KMS-11 (cell line): Measurements from ENCODE around the gene ADAMTS6.

Experiments
- H2AFZ ChIP-seq: fragments of 200-600 bp; sonication (generic); 2 replicates; pipeline ENCODE4 v1.6.1; 2016; ENCODE audit warnings: antibody characterized with exemption, mixed run types, low read depth
- H3K27ac ChIP-seq: fragments of 200-600 bp; sonication (generic); 2 replicates; pipeline ENCODE4 v1.6.1; 2016; ENCODE audit warnings: mild to moderate bottlenecking, mixed run types
- H3K27me3 ChIP-seq: fragments of 200-600 bp; sonication (generic); 2 replicates; pipeline ENCODE4 v1.6.1; 2017; ENCODE audit warnings: mild to moderate bottlenecking, low read depth, mixed run types, moderate library complexity; ENCODE audit not compliant: insufficient read depth
- H3K36me3 ChIP-seq: fragments of 200-600 bp; sonication (generic); 2 replicates; pipeline ENCODE4 v1.6.1; 2017; ENCODE audit warnings: mild to moderate bottlenecking, mixed run types; ENCODE audit not compliant: insufficient read depth
- H3K4me1 ChIP-seq: fragments of 200-600 bp; sonication (generic); 2 replicates; pipeline ENCODE4 v1.6.1; 2016; ENCODE audit warnings: mild to moderate bottlenecking, low read depth, mixed run types; ENCODE audit not compliant: poor library complexity, severe bottlenecking
- H3K4me2 ChIP-seq: fragments of 200-600 bp; sonication (generic); 2 replicates; pipeline ENCODE4 v1.7.0; 2016; ENCODE audit warnings: mild to moderate bottlenecking, mixed run types
- H3K4me3 ChIP-seq: fragments of 200-600 bp; sonication (generic); IDR thresholded peaks from 2 replicates; pipeline ENCODE4 v1.6.1; 2017; ENCODE audit warnings: low read depth, low read length, mixed read lengths; ENCODE audit not compliant: insufficient read depth
- H3K79me2 ChIP-seq: fragments of 200-600 bp; sonication (generic); 2 replicates; pipeline ENCODE4 v1.6.1; 2016; ENCODE audit warnings: low read depth, mixed run types; ENCODE audit not compliant: insufficient read depth
- H3K9ac ChIP-seq: fragments of 200-600 bp; sonication (generic); 2 replicates; pipeline ENCODE4 v1.6.1; 2016; ENCODE audit warnings: mild to moderate bottlenecking, mixed run types
- H4K20me1 ChIP-seq: fragments of 200-600 bp; sonication (generic); 2 replicates; pipeline ENCODE4 v1.6.1; 2016; ENCODE audit warnings: mild to moderate bottlenecking, mixed run types; ENCODE audit not compliant: insufficient read depth
- TF ChIP-seq, protein P1 (sequence below): fragments of 200-600 bp; sonication (generic); conservative IDR thresholded peaks from 2 replicates; pipeline ENCODE4 v1.6.1; 2017; ENCODE audit warnings: low read depth, mild to moderate bottlenecking, antibody characterized with exemption, low read length, moderate library complexity, mixed read lengths

The ADAMTS6 gene

DNA sequence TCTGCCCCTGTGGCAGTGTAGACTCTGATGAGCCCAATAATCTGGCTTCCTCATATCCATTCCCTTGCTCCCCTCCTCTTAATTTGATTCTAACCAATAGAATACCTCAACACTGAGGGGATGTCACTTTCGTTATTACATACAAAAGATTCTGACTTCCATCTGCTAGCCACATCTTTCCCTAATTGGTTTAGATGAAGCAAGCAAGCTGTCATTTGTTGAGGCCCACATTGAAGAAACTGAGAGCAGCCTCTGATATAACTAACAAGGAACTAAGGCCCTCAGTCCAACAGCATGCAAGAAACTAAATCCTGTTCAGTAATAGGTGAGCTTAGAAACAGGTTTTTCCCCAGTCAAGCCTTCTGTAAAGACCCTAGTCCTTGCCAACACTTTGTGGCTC lies 5.8 kb downstream of the ADAMTS6 start:
- H3K27ac ChIP-seq: no peak overlapping the region
- H2AFZ ChIP-seq: no peak overlapping the region
- H3K79me2 ChIP-seq: no peaks in the 10 kb centered on the region

DNA sequence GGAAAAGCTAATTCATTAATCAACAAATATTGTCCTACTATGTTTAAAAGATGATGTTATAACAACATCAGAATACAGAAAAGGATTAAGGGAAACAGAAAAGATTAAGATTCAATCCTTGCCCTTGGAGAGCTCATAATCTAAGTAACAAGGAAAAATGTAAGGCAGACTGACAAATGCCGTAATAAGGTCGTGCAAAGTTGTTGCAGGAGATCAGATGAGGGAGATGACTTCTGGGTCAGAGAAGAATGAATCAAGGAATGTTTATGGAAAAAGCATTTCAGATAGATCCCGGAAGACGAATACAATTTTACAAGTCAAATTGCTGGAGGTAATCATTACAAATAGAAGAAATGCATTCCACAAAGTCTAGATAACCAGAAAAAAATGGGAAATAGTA lies 6.4 kb downstream of the ADAMTS6 start:
- no peak overlapping the region for H3K27ac ChIP-seq
- no peaks in the 10 kb centered on the region for H3K36me3 ChIP-seq
- H3K9ac ChIP-seq: no peak overlapping the region
- no peaks in the 10 kb centered on the region for H3K27me3 ChIP-seq
- TF ChIP-seq, protein P1, sequence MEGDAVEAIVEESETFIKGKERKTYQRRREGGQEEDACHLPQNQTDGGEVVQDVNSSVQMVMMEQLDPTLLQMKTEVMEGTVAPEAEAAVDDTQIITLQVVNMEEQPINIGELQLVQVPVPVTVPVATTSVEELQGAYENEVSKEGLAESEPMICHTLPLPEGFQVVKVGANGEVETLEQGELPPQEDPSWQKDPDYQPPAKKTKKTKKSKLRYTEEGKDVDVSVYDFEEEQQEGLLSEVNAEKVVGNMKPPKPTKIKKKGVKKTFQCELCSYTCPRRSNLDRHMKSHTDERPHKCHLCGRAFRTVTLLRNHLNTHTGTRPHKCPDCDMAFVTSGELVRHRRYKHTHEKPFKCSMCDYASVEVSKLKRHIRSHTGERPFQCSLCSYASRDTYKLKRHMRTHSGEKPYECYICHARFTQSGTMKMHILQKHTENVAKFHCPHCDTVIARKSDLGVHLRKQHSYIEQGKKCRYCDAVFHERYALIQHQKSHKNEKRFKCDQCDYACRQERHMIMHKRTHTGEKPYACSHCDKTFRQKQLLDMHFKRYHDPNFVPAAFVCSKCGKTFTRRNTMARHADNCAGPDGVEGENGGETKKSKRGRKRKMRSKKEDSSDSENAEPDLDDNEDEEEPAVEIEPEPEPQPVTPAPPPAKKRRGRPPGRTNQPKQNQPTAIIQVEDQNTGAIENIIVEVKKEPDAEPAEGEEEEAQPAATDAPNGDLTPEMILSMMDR: no peak
- H3K79me2 ChIP-seq: no peaks in the 10 kb centered on the region
- no peak overlapping the region for H2AFZ ChIP-seq
- H3K4me3 ChIP-seq: no peak overlapping the region
- peaks cover 4% of the 10 kb centered on the region for H3K4me1 ChIP-seq
- H4K20me1 ChIP-seq: no peaks in the 10 kb centered on the region
- H3K4me2 ChIP-seq: no peak overlapping the region

More for the DNA sequence above, 5.8 kb downstream of the ADAMTS6 start:
- TF ChIP-seq, protein P1: no peak
- Histone ChIP-seq H3K27me3 (no peaks in the 10 kb centered on the region), H3K4me2 (no peak overlapping the region), H3K4me1 (peaks cover 4% of the 10 kb centered on the region), H3K9ac (no peak overlapping the region), H4K20me1 (no peaks in the 10 kb centered on the region), H3K36me3 (no peaks in the 10 kb centered on the region), H3K4me3 (no peak overlapping the region)

DNA sequence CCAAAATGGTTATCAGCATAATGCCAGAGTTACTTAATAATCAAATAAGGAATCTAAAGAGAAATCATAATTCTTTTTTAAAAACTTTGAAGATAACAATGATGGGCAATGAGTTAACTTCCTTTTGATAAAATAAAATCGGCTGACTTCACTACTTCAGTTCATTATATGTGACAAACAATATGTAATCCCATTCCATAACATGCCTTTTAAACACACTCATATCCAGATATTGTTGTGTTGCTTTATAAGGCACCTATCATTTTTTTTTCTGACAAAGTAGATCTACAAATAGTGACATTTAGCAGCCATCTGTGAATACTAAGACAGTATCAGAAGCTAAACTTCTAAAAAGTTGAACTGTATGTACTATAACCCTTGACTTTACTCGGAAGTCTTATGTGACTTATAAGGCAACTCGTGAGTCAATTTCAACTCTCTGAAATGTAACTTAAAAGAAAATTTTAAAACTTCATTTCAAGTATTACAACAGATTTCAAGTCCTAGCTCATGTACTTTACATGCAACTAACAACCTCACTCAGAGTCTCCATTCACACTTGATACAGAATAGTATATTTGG lies 7.5 kb downstream of the ADAMTS6 start:
- no peaks in the 10 kb centered on the region for H3K79me2 ChIP-seq

DNA sequence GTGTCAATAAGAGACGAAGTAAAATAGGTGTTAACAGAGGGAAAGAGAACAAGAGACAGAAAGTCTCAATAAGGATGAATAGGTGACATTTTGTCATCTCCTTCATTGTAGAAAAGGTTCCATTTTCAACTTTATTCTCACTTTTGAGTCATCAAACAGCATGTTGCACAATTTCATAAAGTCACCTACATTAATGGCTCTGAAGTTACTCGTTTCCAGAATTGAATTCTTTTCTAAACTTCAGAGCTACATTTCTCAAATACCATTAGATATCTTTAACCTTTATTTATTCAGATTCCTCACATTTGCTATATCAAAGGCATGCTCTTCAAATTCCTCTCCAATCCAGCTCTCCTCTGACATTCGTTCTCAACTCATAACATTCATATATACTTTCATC lies 13.1 kb downstream of the ADAMTS6 start:
- H3K27me3 ChIP-seq: no peaks in the 10 kb centered on the region
- H3K4me2 ChIP-seq: no peak overlapping the region
- H3K9ac ChIP-seq: no peak overlapping the region
- TF ChIP-seq, protein P1: no peak
- no peaks in the 10 kb centered on the region for H4K20me1 ChIP-seq
- H3K36me3 ChIP-seq: no peaks in the 10 kb centered on the region
- no peaks in the 10 kb centered on the region for H3K79me2 ChIP-seq
- no peaks in the 10 kb centered on the region for H3K4me1 ChIP-seq
- H2AFZ ChIP-seq: no peak overlapping the region
- H3K4me3 ChIP-seq: no peak overlapping the region
- H3K27ac ChIP-seq: no peak overlapping the region

More for the DNA sequence above, 7.5 kb downstream of the ADAMTS6 start:
- no peak overlapping the region for H2AFZ ChIP-seq
- no peak overlapping the region for H3K27ac ChIP-seq
- H4K20me1 ChIP-seq: no peaks in the 10 kb centered on the region
- no peaks in the 10 kb centered on the region for H3K4me1 ChIP-seq
- H3K4me2 ChIP-seq: no peak overlapping the region
- H3K9ac ChIP-seq: no peak overlapping the region
- H3K4me3 ChIP-seq: no peak overlapping the region
- TF ChIP-seq, protein P1: no peak
- no peaks in the 10 kb centered on the region for H3K36me3 ChIP-seq
- no peaks in the 10 kb centered on the region for H3K27me3 ChIP-seq
